Liver (tissue), 9 donors: Measurements from ENCODE around the gene ARHGDIA. TPM values are rescaled to one million over a fixed set of nuclear protein-coding genes. Genes with fewer than 3 reads are reported as not detected.

Source experiments
- DNase-seq: peaks from one replicate; pipeline ENCODE4 v3.0.0-alpha.2; 2017; ENCODE audit warnings: low spot score
- H3K27ac ChIP-seq, 2 donors: one replicate each; pipeline ENCODE4 v1.7.0; 2013; ENCODE audit warnings: inconsistent platforms in 2 of 2, low read length in 2 of 2, control low read depth in 1 of 2, low read depth in 1 of 2, mild to moderate bottlenecking in 1 of 2
- H3K27me3 ChIP-seq, 4 donors: one replicate each; pipeline versions ENCODE4 v1.6.1 to v1.7.0; 2013; ENCODE audit warnings: low read length in 3 of 4, inconsistent platforms in 1 of 4, mild to moderate bottlenecking in 1 of 4, moderate library complexity in 1 of 4; ENCODE audit not compliant: control insufficient read depth in 4 of 4, insufficient read depth in 4 of 4
- H3K36me3 ChIP-seq, 4 donors: one replicate each; pipeline versions ENCODE4 v1.6.1 to v1.7.0; 2013; ENCODE audit warnings: low read length in 3 of 4, mild to moderate bottlenecking in 3 of 4, low read depth in 1 of 4, moderate library complexity in 1 of 4; ENCODE audit not compliant: control insufficient read depth in 4 of 4, insufficient read depth in 3 of 4
- H3K4me1 ChIP-seq, 4 donors: one replicate each; pipeline versions ENCODE4 v1.6.1 to v1.7.0; 2013; ENCODE audit warnings: low read length in 3 of 4, mild to moderate bottlenecking in 3 of 4, moderate library complexity in 1 of 4; ENCODE audit not compliant: control insufficient read depth in 4 of 4, insufficient read depth in 4 of 4
- H3K4me3 ChIP-seq, 3 donors: one replicate each; pipeline versions ENCODE4 v1.6.1 to v1.7.0; 2013; ENCODE audit warnings: low read length in 3 of 3, control low read depth in 1 of 3, low read depth in 1 of 3, mild to moderate bottlenecking in 1 of 3
- H3K9ac ChIP-seq, 2 donors: one replicate each; pipeline ENCODE4 v1.7.0; 2013; ENCODE audit warnings: low read length in 2 of 2, mild to moderate bottlenecking in 2 of 2, moderate library complexity in 2 of 2, control low read depth in 1 of 2, low read depth in 1 of 2
- H3K9me3 ChIP-seq, 4 donors: one replicate each; pipeline versions ENCODE4 v1.6.1 to v1.7.0; 2013; ENCODE audit warnings: low read length in 3 of 4; ENCODE audit not compliant: control insufficient read depth in 4 of 4
- EGR1 ChIP-seq, 2 donors: IDR thresholded peaks; 2 replicates each; pipeline ENCODE4 v1.6.1; 2016 to 2018; ENCODE audit warnings: antibody characterized with exemption in 2 of 2, low read depth in 2 of 2
- FOXA1 ChIP-seq: IDR thresholded peaks from 2 replicates; pipeline ENCODE4 v1.6.1; 2016; ENCODE audit warnings: antibody characterized with exemption
- FOXA2 ChIP-seq: IDR thresholded peaks from 2 replicates; pipeline ENCODE4 v1.6.1; 2016; ENCODE audit warnings: antibody characterized with exemption
- GABPA ChIP-seq, 2 donors: IDR thresholded peaks in 1 of 2; conservative IDR thresholded peaks in 1 of 2; 2 replicates each; pipeline ENCODE4 v1.6.1; 2016; ENCODE audit warnings: antibody characterized with exemption in 2 of 2, mild to moderate bottlenecking in 1 of 2, moderate library complexity in 1 of 2
- HNF4A ChIP-seq, 2 donors: conservative IDR thresholded peaks; 2 replicates each; pipeline ENCODE4 v1.6.1; 2016; ENCODE audit warnings: antibody characterized with exemption in 2 of 2, mild to moderate bottlenecking in 2 of 2
- HNF4G ChIP-seq: IDR thresholded peaks from 2 replicates; pipeline ENCODE4 v1.6.1; 2016; ENCODE audit warnings: antibody characterized with exemption
- JUND ChIP-seq, 2 donors: IDR thresholded peaks; 2 replicates each; pipeline ENCODE4 v1.6.1; 2016; ENCODE audit warnings: antibody characterized with exemption in 2 of 2
- NR2F2 ChIP-seq: IDR thresholded peaks from 2 replicates; pipeline ENCODE4 v1.6.1; 2016; ENCODE audit warnings: antibody characterized with exemption
- RAD21 ChIP-seq, 2 donors: IDR thresholded peaks; 2 replicates each; pipeline ENCODE4 v1.6.1; 2016; ENCODE audit warnings: antibody characterized with exemption in 2 of 2, mild to moderate bottlenecking in 2 of 2
- RXRA ChIP-seq, 2 donors: IDR thresholded peaks; 2 replicates each; pipeline ENCODE4 v1.6.1; 2017 to 2018; ENCODE audit warnings: antibody characterized with exemption in 2 of 2, mild to moderate bottlenecking in 1 of 2
- SP1 ChIP-seq: IDR thresholded peaks from 2 replicates; pipeline ENCODE4 v1.6.1; 2018; ENCODE audit warnings: antibody characterized with exemption, mild to moderate bottlenecking
- TAF1 ChIP-seq: conservative IDR thresholded peaks from 2 replicates; pipeline ENCODE4 v1.6.1; 2016; ENCODE audit warnings: antibody characterized with exemption, mild to moderate bottlenecking
- YY1 ChIP-seq: IDR thresholded peaks from 2 replicates; pipeline ENCODE4 v1.6.1; 2016; ENCODE audit warnings: antibody characterized with exemption, mild to moderate bottlenecking
- WGBS: extraction: QIAGEN DNeasy Blood & Tissue Kit; methylation state at CpG from one replicate; pipeline ENCODE4 v1.1.7; 2013; 5-methylcytosine and 5-hydroxymethylcytosine counted together
- polyA plus RNA-seq, 2 donors: library from polyadenylated mRNA; stranded (reverse) in 1 of 2; unstranded in 1 of 2; fragments of 200-250 nt in 1 of 2; fragments of >200 nt in 1 of 2; fragmentation: Nextera tagmentation in 1 of 2; extraction: Ambion mirVana in 1 of 2; gene quantifications; one replicate each; pipeline versions ENCODE4 v1.2.1 to v1.2.3, GENCODE V29; 2013 to 2015
- total RNA-seq, 2 donors: library from RNA; depleted of rRNA; stranded (reverse); fragments of >200 nt; gene quantifications; one replicate each; pipeline ENCODE4 v1.2.3, GENCODE V29; 2014
- TF ChIP-seq, protein P1 (sequence below): IDR thresholded peaks from 2 replicates; pipeline ENCODE4 v1.6.1; 2016; ENCODE audit warnings: antibody characterized with exemption, mild to moderate bottlenecking
- TF ChIP-seq, protein P2 (sequence below): fragments of 150-350 bp; IDR thresholded peaks from 2 replicates; pipeline ENCODE4 v1.5.1; 2017; ENCODE audit warnings: improper control_type of control experiment, low read depth, low read length; ENCODE audit not compliant: missing input control
- TF ChIP-seq, protein P3 (sequence below): IDR thresholded peaks from 2 replicates; pipeline ENCODE4 v1.6.1; 2016; ENCODE audit warnings: antibody characterized with exemption
- TF ChIP-seq, protein P4 (sequence below): IDR thresholded peaks from 2 replicates; pipeline ENCODE4 v1.6.1; 2016; ENCODE audit warnings: antibody characterized with exemption
- donor health status: healthy.
- donor health status: healthy.
- donor health status: healthy.
- donor health status: healthy.
- donor health status: healthy.

The ARHGDIA gene
- total and polyA plus RNA-seq, 4 donors: 35.5 to 142 (median 75.3) TPM

DNA sequence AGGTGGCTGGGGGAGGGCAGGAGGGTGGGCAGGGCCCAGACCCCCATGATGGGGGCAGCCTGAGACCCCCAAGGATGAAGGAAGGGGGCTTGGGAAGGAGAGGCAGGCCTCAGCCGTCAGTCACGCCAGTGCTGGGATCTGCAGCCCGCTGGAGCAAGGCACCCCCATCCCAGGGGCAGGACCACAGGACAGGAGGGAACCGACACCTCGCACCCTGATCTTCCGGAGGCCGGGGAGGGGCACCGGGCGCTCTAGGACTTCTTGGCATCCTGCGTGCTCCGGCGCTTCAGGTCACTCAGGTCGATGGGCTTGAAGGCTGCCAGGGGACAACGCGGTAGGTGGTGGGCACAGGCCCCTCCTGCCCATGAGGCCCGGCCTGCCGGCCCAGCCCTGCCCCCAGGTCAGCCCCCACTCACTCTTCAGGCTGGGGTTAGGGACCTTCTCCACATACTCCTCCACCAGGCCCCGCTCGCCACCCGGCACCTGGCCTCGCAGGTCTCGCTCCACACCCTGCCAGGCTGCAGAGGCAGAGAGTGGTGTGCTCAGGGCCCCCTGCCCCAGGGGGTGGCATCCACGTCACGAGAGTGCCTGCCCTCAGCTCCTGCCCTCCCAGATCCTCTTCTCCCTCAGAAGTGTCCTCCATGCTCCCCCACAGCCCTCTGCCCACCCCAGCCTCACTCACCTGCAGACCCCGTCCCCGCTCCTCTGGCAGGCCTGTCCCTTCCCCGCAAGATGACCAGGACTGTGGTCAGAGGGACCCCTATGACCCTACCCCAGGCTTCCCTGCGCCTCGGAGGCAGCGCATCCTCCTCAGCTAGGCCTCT, 47.9 kb downstream of the ARHGDIA start:
- TF ChIP-seq FOXA2: no peak
- no peak for TF ChIP-seq RAD21 (IDR thresholded peaks at IDR 0.05)
- TF ChIP-seq GABPA (IDR thresholded peaks at IDR 0.05 in 1 of 2, conservative IDR thresholded peaks at IDR 0.05 in 1 of 2): no peak
- TF ChIP-seq EGR1 (IDR thresholded peaks at IDR 0.05; ENCODE audit: low read depth in 2 of 2): no peak
- no peak overlapping the region for H3K4me3 ChIP-seq
- no peak overlapping the region for H3K9ac ChIP-seq
- no peaks in the 10 kb centered on the region for H3K27me3 ChIP-seq
- peaks cover 0 to 5% (median 0%) of the 10 kb centered on the region in 4 donors for H3K36me3 ChIP-seq
- no peak for DNase-seq
- peak overlapping the region; percentile 97 to 98 for H3K27ac ChIP-seq
- H3K9me3 ChIP-seq: no peaks in the 10 kb centered on the region
- peaks cover 8 to 20% (median 15%) of the 10 kb centered on the region in 4 donors for H3K4me1 ChIP-seq
- 96% methylated on average over 30 of the region's 30 CpGs for WGBS

DNA sequence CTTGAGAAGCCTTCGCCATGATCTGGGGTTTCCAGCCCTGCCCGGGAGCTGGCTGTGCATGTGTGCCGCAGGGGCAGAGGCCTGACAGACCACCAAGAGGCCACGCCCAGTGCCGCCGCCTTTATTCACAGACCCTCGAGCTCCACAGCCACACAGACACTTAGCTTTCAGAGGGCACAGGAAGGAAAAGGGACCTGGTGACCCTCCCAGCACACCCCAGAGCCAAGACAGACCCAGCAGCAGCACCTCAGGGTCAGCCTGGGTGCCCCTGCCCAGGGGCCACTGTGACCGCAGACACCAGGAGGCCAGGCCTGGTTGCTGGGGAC, 48.9 kb downstream of the ARHGDIA start:
- Histone ChIP-seq H3K27ac (peak overlapping the region; percentile 97 to 98), H3K27me3 (no peaks in the 10 kb centered on the region), H3K9ac (peak overlapping the region in 1 of 2 donors; percentile 30), H3K4me1 (peaks cover 8 to 20% (median 15%) of the 10 kb centered on the region in 4 donors), H3K36me3 (peaks cover 0 to 5% (median 0%) of the 10 kb centered on the region in 4 donors), H3K4me3 (no peak overlapping the region), H3K9me3 (no peaks in the 10 kb centered on the region)
- TF ChIP-seq HNF4G: no peak
- TF ChIP-seq YY1: no peak
- no peak for TF ChIP-seq SP1
- TF ChIP-seq, protein P1, sequence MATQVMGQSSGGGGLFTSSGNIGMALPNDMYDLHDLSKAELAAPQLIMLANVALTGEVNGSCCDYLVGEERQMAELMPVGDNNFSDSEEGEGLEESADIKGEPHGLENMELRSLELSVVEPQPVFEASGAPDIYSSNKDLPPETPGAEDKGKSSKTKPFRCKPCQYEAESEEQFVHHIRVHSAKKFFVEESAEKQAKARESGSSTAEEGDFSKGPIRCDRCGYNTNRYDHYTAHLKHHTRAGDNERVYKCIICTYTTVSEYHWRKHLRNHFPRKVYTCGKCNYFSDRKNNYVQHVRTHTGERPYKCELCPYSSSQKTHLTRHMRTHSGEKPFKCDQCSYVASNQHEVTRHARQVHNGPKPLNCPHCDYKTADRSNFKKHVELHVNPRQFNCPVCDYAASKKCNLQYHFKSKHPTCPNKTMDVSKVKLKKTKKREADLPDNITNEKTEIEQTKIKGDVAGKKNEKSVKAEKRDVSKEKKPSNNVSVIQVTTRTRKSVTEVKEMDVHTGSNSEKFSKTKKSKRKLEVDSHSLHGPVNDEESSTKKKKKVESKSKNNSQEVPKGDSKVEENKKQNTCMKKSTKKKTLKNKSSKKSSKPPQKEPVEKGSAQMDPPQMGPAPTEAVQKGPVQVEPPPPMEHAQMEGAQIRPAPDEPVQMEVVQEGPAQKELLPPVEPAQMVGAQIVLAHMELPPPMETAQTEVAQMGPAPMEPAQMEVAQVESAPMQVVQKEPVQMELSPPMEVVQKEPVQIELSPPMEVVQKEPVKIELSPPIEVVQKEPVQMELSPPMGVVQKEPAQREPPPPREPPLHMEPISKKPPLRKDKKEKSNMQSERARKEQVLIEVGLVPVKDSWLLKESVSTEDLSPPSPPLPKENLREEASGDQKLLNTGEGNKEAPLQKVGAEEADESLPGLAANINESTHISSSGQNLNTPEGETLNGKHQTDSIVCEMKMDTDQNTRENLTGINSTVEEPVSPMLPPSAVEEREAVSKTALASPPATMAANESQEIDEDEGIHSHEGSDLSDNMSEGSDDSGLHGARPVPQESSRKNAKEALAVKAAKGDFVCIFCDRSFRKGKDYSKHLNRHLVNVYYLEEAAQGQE: no peak
- no peak for TF ChIP-seq NR2F2
- TF ChIP-seq, protein P2, sequence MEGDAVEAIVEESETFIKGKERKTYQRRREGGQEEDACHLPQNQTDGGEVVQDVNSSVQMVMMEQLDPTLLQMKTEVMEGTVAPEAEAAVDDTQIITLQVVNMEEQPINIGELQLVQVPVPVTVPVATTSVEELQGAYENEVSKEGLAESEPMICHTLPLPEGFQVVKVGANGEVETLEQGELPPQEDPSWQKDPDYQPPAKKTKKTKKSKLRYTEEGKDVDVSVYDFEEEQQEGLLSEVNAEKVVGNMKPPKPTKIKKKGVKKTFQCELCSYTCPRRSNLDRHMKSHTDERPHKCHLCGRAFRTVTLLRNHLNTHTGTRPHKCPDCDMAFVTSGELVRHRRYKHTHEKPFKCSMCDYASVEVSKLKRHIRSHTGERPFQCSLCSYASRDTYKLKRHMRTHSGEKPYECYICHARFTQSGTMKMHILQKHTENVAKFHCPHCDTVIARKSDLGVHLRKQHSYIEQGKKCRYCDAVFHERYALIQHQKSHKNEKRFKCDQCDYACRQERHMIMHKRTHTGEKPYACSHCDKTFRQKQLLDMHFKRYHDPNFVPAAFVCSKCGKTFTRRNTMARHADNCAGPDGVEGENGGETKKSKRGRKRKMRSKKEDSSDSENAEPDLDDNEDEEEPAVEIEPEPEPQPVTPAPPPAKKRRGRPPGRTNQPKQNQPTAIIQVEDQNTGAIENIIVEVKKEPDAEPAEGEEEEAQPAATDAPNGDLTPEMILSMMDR: no peak
- TF ChIP-seq GABPA (IDR thresholded peaks at IDR 0.05 in 1 of 2, conservative IDR thresholded peaks at IDR 0.05 in 1 of 2): no peak
- no peak for TF ChIP-seq EGR1 (IDR thresholded peaks at IDR 0.05; ENCODE audit: low read depth in 2 of 2)
- TF ChIP-seq RAD21 (IDR thresholded peaks at IDR 0.05): no peak
- TF ChIP-seq HNF4A (conservative IDR thresholded peaks at IDR 0.05): no peak
- TF ChIP-seq, protein P3, sequence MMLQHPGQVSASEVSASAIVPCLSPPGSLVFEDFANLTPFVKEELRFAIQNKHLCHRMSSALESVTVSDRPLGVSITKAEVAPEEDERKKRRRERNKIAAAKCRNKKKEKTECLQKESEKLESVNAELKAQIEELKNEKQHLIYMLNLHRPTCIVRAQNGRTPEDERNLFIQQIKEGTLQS: no peak
- no peak for TF ChIP-seq FOXA1
- TF ChIP-seq JUND (IDR thresholded peaks at IDR 0.05): no peak
- TF ChIP-seq TAF1: no peak
- TF ChIP-seq RXRA (IDR thresholded peaks at IDR 0.05): no peak
- TF ChIP-seq, protein P4, sequence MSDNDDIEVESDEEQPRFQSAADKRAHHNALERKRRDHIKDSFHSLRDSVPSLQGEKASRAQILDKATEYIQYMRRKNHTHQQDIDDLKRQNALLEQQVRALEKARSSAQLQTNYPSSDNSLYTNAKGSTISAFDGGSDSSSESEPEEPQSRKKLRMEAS: no peak
- no peak for TF ChIP-seq FOXA2
- DNase-seq: no peak
- WGBS: 91% methylated on average over 8 of the region's 8 CpGs
